Medulla oblongata (tissue), 1 donor: ENCODE data around the gene TEX264.
"Not testable (repeated sequence)": the region's sequence is repeated elsewhere in the genome, so short reads cannot be mapped to it uniquely, and the experiment has no call there.

Experiments
- DNase-seq: peaks from one replicate; pipeline ENCODE4 v3.0.0-alpha.2; 2015; ENCODE audit errors: extremely low spot score

The TEX264 gene

DNA sequence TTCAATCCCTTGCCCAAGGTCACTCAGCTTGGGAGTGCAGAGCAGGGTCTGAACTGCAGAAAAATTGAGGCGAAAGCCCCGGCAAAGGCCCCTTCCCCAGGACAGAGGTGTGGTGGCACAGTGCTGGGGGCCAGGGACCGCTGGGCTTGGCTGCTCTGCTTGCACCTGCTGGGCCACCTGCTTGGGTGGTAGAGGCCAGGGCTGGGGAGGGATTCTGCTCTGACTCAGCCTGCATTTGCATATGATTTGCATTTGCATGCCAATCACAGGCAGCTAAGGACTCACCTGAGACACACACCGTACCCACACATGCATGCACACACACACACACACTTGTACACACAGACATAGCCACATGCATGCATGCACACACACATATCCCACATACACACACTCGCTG lies 45.8 kb downstream of the TEX264 start:
- no peak for DNase-seq

DNA sequence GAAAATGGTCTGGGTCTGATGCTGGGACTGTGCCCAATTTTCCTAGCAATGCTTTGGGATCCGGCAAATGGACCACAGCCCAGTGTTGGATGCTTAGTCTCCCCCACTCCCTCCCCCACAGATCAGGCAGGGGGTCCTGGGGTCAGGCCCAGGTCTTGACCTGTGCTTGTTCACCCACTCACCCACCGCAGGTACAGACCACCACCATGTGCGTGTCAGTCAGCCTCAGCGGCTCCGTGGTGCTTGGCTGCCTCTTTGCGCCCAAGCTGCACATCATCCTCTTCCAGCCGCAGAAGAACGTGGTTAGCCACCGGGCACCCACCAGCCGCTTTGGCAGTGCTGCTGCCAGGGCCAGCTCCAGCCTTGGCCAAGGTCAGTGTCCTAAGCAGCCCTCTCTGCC lies 46.4 kb downstream of the TEX264 start:
- DNase-seq: no peak

DNA sequence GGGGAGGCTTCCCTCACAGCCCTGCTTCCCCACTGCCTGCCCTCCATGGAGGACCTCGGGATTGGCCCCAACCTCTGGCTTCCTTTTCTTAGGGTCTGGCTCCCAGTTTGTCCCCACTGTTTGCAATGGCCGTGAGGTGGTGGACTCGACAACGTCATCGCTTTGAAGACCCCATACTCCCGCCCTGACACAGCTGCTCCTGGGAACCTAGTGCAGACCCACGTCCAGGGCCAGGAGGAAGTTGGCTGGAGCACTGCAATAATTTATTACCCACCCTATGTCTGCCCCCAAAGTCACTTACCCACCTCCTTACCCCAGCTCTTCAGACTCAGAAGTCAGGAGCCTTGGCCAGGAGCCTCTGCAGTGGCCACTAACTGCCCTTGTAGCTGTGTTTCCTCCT lies 46.9 kb downstream of the TEX264 start:
- DNase-seq: no peak

DNA sequence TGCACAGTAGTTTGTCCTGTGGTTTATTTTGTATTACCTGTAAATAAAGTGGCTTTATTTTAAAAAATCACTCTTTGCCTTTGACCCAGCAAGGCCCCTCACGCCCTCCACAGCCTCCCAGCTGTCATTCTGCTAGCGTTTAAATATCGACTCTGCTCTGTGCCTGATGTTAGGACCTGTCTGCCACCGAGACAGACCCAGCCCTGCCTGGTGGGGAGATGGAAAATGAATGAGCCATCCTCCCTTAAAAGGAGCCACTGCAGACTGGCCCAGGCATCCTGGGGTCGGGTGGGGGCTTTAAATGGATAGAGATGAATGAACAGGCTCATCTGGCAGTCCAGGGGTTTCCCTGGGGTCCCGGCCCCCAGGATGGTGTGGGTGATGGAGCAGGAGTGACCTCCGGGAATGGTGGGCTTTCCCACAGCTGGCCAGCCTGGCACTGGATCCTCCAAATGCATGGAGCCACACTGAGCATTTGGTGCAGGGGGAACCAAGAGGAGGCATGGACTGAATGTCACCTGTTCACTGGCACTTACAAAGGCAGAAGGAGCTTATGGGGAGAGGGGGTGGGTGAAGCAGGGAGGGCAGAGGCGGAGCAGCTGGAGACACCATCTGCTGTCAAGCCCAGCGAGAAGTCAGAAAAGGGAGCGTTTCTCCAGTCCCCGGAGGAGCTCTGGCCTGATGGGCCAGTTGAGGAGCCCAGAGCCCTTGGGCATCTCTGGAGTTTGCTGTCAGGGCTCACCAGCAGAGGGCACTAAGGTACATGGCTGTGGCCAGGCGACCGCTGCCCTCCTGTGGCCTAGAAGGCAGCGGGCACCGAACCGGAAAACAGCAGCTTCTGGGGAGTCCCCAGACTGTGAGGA lies 47.7 kb downstream of the TEX264 start:
- peak; percentile 56 for DNase-seq

DNA sequence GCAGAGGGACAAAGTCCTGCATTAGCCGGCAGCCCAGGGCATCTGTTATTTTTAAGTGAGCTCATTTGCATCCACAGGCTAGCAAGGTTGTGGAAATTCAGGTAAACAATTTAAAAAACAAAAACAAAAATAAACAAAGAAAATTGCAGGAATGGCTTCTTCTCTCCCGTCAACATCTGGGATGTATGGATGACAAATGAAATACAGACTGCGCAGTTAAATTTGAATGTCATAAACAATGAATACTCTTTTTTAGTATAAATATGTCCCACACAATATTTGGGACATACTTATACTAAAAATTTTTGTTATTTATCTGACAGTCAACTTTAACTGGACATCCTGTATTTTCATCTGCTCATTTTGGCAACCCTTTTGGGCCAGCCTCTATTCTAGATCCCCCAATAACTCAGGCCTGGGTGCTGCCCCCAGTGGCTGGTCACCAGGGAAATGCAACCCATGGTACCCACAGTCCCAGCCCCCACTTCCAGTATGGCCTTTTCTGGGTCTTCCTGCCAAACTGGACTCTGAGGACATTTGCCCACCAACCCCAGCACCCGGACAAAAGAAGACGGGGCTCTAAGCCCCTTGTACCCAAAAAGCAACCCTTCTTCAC lies 48.5 kb downstream of the TEX264 start:
- no peak for DNase-seq

DNA sequence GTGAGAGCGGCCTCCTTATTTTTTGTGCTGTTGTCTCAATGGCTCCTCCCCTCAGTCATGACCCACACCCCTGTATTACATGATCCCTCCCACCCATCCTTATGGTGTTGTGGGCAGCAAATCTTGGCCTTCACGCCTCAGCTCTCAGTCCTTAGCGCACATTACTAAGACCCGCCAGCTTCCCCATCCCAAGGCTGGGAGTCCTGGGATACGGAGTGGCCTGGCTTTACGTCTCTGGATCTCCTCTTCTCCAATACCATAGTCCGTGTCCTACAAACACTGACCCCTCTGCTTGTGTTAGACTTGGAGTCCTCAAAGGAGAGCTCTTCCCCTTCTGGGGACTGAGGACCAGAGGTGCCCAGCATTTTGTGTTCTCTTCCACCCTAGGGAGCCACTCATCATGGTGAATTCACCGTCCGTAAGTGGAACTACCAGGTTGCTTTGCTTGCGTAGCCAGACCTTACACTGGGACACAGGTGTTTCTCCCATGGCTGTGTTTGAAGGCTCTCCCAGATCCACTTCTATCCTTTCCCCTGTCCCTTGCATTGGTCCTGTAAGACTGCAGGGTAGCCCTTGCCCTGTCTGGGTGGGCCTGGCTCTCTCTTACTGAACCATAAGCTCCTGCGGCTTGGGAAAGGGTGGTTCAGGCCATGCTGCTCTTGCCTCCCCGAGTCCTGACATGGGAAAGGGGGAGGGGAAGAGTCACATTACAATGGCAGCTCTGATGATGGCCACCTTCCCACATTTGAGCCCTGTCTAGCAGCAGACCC lies 49.4 kb downstream of the TEX264 start:
- no peak for DNase-seq

DNA sequence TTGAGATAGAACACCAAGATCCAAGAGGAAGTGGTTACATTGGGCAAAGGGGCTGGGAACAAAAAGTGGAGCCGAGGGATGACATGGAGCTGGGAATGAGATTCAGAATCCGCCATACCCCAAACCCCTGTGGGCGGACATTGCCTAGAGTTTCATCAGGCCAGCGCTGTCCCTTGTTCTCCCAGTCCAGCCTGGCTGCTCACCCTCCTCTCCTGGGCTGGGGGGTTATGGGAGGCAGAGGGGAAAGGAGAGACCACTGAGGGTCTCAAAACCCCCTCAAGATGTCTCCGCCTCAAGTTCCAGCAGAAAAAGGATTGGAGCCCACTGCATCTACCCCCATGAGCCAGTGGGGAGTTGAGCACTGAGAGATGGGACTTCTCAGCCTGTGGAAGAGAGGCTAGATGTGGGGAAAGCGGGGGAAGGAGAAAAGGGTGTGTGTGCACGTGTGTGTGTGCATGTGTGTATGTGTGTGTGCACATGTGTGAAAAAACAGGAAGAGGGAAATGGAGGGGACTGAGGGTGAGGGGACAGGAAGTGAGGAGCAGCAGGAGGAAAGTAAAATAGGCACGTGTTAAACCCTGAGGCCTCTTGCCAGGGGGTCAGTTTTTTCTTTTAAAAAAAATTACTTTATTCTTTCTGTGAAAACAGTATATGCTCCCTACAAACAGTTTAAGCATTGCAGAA lies 50.2 kb downstream of the TEX264 start:
- no peak for DNase-seq

DNA sequence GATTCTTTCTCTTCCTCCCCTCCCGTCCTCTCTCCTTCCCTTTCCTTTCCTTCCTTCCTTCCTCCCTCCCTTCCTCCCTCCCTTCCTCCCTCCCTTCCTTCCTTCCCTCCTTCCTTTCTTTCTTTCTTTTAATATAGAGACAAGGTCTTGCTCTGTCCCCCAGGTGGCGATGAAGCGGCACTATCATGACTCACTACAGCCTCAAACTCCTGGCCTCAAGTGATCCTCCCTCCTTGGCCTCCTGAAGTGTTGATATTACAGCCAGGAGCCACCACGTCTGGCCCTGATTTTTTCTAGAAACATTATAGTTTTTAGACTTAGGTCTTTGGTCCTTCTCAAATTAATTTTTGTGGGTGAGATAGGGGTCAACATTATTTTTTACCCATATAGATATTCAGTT lies 51.3 kb downstream of the TEX264 start:
- DNase-seq: no peak

DNA sequence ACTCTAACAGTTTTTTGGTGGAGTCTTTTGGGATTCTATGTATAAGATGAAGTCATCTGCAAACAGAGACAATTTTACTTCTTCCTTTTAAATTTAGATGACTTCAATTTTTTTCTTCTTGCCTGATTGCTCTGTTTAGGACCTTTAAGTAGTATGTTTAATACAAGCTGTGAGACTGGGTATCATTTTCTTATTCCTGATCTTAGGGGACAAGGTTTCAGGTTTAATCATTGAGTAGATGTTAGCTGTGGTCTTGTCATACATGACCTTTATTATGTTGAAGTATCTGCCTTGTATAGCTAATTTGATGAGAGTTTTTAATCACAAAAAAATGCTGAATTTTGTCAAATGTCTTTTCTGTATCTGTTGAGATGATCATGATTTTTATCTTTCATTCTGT lies 56.4 kb downstream of the TEX264 start:
- no peak for DNase-seq

DNA sequence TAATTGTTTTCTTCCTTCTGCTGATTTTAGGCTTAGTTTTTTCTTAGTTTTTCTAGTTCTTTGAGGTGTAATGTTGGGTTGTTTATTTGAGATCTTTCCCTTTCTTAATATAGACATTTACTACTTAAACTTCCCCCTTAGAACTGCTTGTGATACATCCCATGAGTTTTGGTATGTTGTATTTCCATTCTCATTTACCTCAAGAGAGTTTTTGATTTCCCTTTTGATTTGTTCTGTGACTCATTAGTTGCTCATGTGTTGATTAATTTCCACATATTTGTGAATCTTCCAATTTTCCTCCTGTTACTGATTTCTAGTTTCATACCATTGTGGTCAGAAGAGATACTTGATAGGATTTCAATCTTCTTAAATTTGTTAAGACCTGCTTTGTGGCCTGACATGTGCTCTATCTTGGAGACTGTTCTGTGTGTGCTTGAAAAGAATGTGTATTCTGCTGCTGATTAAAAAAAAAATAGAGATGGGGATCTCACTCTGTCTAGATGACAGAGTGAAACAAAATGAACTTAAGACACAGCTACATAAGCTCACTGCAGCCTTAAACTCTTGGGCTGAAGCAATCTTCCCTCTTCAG lies 58.1 kb downstream of the TEX264 start:
- DNase-seq: no peak

DNA sequence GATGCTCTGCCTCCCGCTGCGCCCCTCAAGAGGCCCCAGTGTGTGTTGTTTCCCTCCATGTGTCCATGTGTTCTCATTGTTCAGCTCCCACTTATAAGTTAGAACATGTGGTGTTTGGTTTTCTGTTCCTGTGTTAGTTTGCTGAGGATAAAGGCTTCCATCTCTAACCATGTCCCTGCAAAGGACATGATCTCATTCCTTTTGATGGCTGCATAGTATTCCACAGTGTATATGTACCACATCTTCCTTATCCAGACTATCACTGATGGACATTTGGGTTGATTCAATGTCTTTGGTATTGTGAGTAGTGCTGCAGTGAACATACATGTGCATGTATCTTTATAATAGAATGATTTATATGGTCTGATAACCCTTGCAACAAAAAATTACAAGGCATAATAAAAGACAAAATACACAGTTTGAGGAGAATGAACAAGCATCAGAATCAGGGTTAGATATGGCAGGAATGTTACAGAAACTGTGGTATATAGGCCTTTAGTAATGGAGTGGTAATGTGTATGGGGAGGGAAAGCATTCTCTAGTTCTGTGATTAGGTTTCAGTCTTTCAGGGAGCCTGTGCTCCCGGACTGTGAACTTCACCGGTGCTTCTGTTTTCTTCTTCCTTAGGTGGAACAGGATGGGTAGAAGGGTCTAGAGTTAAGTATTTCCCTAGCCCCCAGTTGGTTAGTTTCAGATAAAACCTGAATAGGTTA lies 63.0 kb downstream of the TEX264 start:
- no peak for DNase-seq

DNA sequence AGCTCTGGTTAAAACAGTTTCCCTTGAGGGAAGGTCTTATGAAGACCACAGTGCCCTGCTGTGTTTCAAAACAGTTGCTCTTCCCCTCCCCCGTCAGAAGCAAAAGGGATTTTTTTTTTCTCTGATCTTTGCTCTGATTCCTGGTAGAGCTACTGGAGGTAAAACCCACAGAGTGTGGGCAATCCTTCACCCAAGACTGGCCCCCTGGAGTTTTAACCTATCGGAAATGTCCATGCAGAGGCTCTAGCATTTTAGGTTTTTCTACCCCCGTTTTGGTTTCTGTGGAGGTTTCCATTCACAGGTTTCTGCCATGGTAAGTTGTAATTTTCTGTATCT lies 63.5 kb downstream of the TEX264 start:
- no peak for DNase-seq

DNA sequence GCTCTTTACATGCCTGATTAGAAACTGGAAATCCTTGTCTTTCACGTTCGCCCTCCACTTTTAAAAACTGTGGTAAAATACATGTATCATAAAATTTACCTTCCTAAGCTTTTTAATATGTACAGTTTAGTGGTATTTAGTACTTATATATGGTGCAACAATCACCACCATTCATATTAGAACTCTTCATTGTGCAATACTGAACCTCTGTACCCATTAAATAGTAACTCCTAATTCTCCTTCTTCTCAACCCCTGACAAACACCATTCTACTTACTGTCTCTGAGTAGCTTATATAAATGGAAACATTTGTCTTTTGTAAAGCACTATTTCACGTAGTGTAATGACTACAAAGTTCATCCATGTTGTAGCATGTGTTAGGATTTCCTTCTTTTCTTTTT lies 64.0 kb downstream of the TEX264 start:
- no peak for DNase-seq

DNA sequence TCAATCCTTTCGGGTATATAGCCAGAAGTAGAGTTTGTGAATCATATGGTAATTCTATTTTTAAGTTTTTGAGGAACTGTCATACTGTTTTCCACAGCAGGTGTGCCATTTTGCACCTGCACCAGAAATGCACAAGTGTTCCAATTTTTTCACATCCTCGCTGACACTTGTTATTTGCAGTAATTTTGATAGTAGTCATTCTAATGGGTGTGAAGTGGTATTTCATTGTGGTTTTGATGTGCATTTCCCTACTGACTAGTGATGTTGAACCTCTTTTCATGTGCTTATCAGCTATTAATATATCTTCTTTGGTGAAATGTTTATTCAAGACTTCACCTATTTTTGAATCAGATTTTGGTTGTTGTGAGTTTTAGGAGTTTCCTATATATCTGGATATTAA lies 64.9 kb downstream of the TEX264 start:
- DNase-seq: no peak

DNA sequence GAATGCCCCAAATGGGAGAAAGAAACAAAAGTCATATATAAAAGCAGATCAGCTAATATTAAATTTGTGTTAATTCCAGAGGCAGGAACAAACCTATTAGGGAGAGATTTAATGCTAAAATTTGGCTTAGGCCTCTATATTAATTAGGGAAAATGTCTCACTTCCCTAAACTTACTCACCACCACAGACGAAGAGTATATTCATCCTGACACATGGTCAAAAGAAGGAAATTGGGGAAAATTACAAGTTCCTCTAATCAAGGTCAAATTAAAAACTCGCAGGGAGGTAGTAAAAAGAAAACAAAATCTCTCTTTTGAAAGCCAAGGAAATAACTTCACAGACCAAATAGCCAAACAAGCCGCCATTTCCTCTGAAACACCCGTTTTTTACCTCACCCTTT lies 68.1 kb downstream of the TEX264 start:
- DNase-seq: no peak

DNA sequence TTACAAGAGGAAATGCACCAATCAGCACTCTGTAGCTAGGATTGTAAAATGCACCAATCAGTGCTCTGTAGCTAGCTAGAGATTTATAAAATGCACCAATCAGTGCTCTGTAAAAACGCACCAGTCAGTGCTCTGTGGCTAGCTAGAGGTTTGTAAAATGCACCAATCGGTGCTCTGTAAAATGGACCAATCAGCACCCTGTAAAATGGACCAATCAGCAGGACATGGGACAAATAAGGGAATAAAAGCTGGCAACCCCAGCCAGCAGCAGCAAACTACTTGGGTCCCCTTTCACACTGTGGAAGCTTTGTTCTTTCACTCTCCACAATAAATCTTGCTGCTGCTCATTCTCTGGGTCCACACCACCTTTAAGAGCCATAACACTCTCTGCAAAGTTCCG lies 71.3 kb downstream of the TEX264 start:
- not testable (repeated sequence) for DNase-seq

DNA sequence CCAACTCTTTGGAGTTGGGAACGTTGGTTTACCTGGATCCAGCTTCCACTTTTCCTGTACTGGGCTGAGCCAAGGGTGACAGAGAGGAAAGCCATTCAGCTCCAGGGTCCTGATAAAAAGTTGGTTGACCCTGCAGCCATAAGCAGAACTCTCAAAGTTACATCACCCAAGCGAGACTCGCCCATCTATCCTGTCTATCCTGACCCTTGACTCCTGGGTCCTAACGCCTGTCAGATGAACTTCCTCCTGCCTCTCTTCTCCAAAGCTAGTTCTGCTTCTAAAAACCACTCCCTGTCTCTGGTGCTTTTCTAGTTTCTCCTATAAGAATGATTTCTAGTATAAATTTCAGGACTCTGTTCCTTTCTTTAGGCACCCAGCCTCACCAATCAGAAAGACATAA lies 71.9 kb downstream of the TEX264 start:
- peak; percentile 23 for DNase-seq

DNA sequence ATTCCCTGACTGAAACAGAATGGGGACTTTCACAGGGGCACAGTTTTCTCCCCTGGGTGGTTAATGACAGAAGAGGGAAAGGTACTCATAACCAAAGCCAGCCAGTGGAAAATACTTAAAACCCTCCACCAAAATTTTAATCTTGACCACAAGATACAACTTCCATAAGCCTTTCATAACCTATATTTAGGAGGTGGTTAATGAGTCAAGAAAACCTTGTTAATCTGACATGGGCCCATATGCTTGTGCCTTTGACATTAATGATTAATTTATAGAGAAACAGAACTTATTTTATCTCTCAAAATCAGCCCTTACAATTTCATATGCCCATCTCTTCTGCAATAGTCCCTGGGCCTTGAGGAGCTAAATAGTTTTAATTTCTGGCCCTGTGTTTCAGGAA lies 76.8 kb downstream of the TEX264 start:
- no peak for DNase-seq

DNA sequence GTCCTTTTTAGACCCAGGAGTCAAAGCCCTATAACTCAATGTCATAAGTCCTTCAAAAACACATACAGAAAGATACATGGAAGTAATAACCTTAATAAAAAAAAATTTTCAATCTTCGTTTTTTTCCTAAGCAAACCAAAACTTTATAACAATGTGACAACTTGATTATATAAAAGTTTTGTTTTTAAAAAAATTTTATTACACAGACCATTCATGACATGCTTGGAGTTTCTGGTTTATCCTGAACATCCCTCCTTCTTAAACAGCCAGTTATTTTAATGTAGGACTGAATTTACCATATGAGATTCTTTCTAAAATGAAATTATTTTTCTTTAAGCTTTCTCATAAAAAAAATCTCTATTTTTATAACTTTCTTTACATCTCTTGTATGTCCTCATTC lies 77.3 kb downstream of the TEX264 start:
- DNase-seq: no peak

DNA sequence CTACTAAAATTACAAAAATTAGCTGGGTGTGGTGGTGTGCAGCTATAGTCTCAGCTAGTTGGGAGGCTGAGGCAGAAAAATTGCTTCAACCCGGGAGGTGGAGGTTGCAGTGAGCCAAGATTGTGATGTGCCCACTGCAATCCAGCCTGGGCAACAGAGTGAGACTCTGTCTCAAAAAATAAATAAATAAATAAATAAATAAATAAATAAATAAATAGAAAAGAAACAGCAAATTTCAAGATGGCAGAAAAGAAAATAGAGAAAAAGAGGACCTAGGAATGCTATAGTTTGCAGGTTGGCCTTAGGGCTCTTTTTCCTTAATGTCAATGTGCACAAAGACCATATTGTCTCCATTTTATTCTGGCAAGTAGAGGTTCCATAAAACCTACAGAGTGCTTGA lies 79.8 kb downstream of the TEX264 start:
- no peak for DNase-seq

DNA sequence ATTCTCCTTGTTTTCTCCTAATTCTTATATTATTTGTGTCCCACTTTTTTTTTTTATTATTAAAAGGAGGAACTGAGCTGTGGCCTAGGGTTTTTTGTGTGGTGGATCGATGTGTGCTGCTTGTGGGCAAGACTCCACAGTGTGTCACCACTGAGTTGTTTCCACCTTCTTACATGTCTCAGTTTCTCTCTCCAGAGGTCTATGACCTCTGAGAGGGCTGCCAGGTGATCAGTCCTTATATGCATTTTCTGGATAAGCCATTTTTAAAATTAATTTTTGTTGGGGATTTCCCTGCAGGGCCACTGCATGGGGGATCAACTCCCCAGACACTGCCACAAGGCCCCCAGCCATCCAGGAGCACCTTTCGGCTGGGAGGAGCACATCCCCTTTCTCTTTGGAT lies 80.2 kb downstream of the TEX264 start:
- no peak for DNase-seq
